GM18868 (cell line): ENCODE results near the gene GRM5.

Experiments used
- ATAC-seq: cut with Tn5 transposase; IDR thresholded peaks from one replicate; pipeline ENCODE4 v1.9.1; 2021; ENCODE audit warnings: mild to moderate bottlenecking, moderate library complexity; ENCODE audit not compliant: unreplicated experiment

Gene GRM5

GRCh38 chr11:88455974-88456373 lies 609.8 kb downstream of the GRM5 start:
- no peak for ATAC-seq

- ATAC-seq, result no peak
These were observed 610.9 kb downstream of the GRM5 start for GRCh38 chr11:88454881-88455280.
